WTC11 (cell line): ENCODE data around the gene NRG2. TPM values are rescaled to one million over a fixed set of nuclear protein-coding genes. Genes with fewer than 3 reads are reported as not detected.

ENCODE experiments used
- ATAC-seq: fragments of 200-7000 bp; cut with Tn5 transposase; 2 replicates; pipeline ENCODE4 v1.10.0; 2021; ENCODE audit warnings: mild to moderate bottlenecking, moderate library complexity
- CTCF ChIA-PET: fragments of 300-600 bp; sonication (Branson Sonifier 250); formaldehyde crosslinking; loops from one replicate; lab custom pipeline; 2021; ENCODE audit warnings: antibody characterized with exemption; lab: Charles Lee
- POLR2A ChIA-PET: fragments of 350-600 bp; sonication (Branson Sonifier 250); formaldehyde crosslinking; loops from one replicate; lab custom pipeline; 2021; ENCODE audit warnings: antibody characterized with exemption; lab: Charles Lee
- DNase-seq: peaks from one replicate; pipeline ENCODE4 v3.0.0; 2021; ENCODE audit warnings: low spot score
- H3K27ac Mint-ChIP-seq: 2 replicates; pipeline ENCODE4 v1.8.0; 2021; ENCODE audit warnings: mixed read lengths
- H3K27me3 Mint-ChIP-seq: 2 replicates; pipeline ENCODE4 v1.8.0; 2021; ENCODE audit warnings: low read depth, mild to moderate bottlenecking, moderate library complexity, mixed read lengths
- H3K36me3 Mint-ChIP-seq: 2 replicates; pipeline ENCODE4 v1.8.0; 2021; ENCODE audit warnings: mixed read lengths
- H3K4me1 Mint-ChIP-seq: 2 replicates; pipeline ENCODE4 v1.8.0; 2022; ENCODE audit warnings: mixed read lengths
- H3K4me3 Mint-ChIP-seq: 2 replicates; pipeline ENCODE4 v1.8.0; 2021; ENCODE audit warnings: mild to moderate bottlenecking, moderate library complexity, mixed read lengths
- H3K9me3 Mint-ChIP-seq: 2 replicates; pipeline ENCODE4 v1.8.0; 2021; ENCODE audit warnings: mixed read lengths
- ATF6 ChIP-seq: sonication (generic); formaldehyde crosslinking; IDR thresholded peaks from 2 replicates; pipeline ENCODE4 v1.8.1; 2023; ENCODE audit warnings: mild to moderate bottlenecking, missing genetic modification reagents
- CBFB ChIP-seq: sonication (generic); formaldehyde crosslinking; IDR thresholded peaks from 2 replicates; pipeline ENCODE4 v1.8.1; 2022; ENCODE audit warnings: mild to moderate bottlenecking, low read depth, missing genetic modification reagents
- ETV6 ChIP-seq: sonication (generic); formaldehyde crosslinking; IDR thresholded peaks from 2 replicates; pipeline ENCODE4 v1.8.1; 2022; ENCODE audit warnings: mild to moderate bottlenecking, missing genetic modification reagents
- FOXK1 ChIP-seq: sonication (generic); formaldehyde crosslinking; IDR thresholded peaks from 2 replicates; pipeline ENCODE4 v1.8.0; 2022; ENCODE audit warnings: mild to moderate bottlenecking, moderate library complexity, missing genetic modification reagents
- GRHL2 ChIP-seq: fragments of 250-450 bp; sonication (Bioruptor Pico); IDR thresholded peaks from 2 replicates; pipeline ENCODE4 v1.8.0; 2022; ENCODE audit warnings: mild to moderate bottlenecking, moderate library complexity; ENCODE audit not compliant: insufficient replicate concordance, severe bottlenecking
- HMGXB4 ChIP-seq: sonication (generic); formaldehyde crosslinking; IDR thresholded peaks from 2 replicates; pipeline ENCODE4 v1.8.1; 2023; ENCODE audit warnings: mild to moderate bottlenecking, moderate library complexity, missing genetic modification reagents
- MAX ChIP-seq: sonication (generic); formaldehyde crosslinking; IDR thresholded peaks from 2 replicates; pipeline ENCODE4 v1.8.0; 2022; ENCODE audit warnings: mild to moderate bottlenecking, missing genetic modification reagents
- NFE2L1 ChIP-seq: sonication (generic); formaldehyde crosslinking; IDR thresholded peaks from 2 replicates; pipeline ENCODE4 v1.8.1; 2023; ENCODE audit warnings: missing genetic modification reagents
- NFYB ChIP-seq: sonication (generic); formaldehyde crosslinking; conservative IDR thresholded peaks from 2 replicates; pipeline ENCODE4 v1.8.0; 2022; ENCODE audit warnings: low read depth, missing genetic modification reagents
- NR2C2 ChIP-seq: sonication (generic); formaldehyde crosslinking; IDR thresholded peaks from 2 replicates; pipeline ENCODE4 v1.8.0; 2022; ENCODE audit warnings: mild to moderate bottlenecking, missing genetic modification reagents
- SMAD3 ChIP-seq: sonication (generic); formaldehyde crosslinking; IDR thresholded peaks from 2 replicates; pipeline ENCODE4 v1.8.0; 2022; ENCODE audit warnings: missing genetic modification reagents, mild to moderate bottlenecking, borderline replicate concordance
- TCF7 ChIP-seq: sonication (generic); formaldehyde crosslinking; IDR thresholded peaks from 2 replicates; pipeline ENCODE4 v1.8.0; 2022; ENCODE audit warnings: mild to moderate bottlenecking, low read depth, missing genetic modification reagents, moderate library complexity
- TEAD1 ChIP-seq: sonication (generic); formaldehyde crosslinking; IDR thresholded peaks from 2 replicates; pipeline ENCODE4 v1.8.0; 2022; ENCODE audit warnings: mild to moderate bottlenecking, missing genetic modification reagents
- ZBTB21 ChIP-seq: sonication (generic); formaldehyde crosslinking; IDR thresholded peaks from 2 replicates; pipeline ENCODE4 v1.8.1; 2023; ENCODE audit warnings: mild to moderate bottlenecking, missing genetic modification reagents, borderline replicate concordance
- ZNF121 ChIP-seq: sonication (generic); formaldehyde crosslinking; IDR thresholded peaks from 2 replicates; pipeline ENCODE4 v1.8.0; 2023; ENCODE audit warnings: missing genetic modification reagents
- ZNF423 ChIP-seq: fragments of 250-450 bp; sonication (Bioruptor Pico); IDR thresholded peaks from 2 replicates; pipeline ENCODE4 v2.1.2; 2022; ENCODE audit warnings: mild to moderate bottlenecking, moderate library complexity
- ZNF532 ChIP-seq: fragments of 250-450 bp; sonication (Bioruptor Pico); IDR thresholded peaks from 2 replicates; pipeline ENCODE4 v1.9.0; 2021; ENCODE audit warnings: mild to moderate bottlenecking, borderline replicate concordance
- ZNF671 ChIP-seq: fragments of 250-450 bp; sonication (Bioruptor Pico); IDR thresholded peaks from 2 replicates; pipeline ENCODE4 v1.8.0; 2021; ENCODE audit warnings: mild to moderate bottlenecking
- total RNA-seq: library from RNA; stranded (reverse); gene quantifications from 3 replicates; pipeline ENCODE4 v1.2.3, GENCODE V29; 2021
- TF ChIP-seq, protein P1 (sequence below): sonication (generic); formaldehyde crosslinking; IDR thresholded peaks from 2 replicates; pipeline ENCODE4 v1.8.1; 2022; ENCODE audit warnings: low read depth, mild to moderate bottlenecking, moderate library complexity, missing genetic modification reagents, borderline replicate concordance
- TF ChIP-seq, protein P2 (sequence below): sonication (generic); formaldehyde crosslinking; IDR thresholded peaks from 2 replicates; pipeline ENCODE4 v1.8.0; 2022; ENCODE audit warnings: mild to moderate bottlenecking, missing genetic modification reagents
- TF ChIP-seq, protein P3 (sequence below): sonication (generic); formaldehyde crosslinking; IDR thresholded peaks from 2 replicates; pipeline ENCODE4 v1.8.0; 2023; ENCODE audit warnings: missing genetic modification reagents
- TF ChIP-seq, protein P4 (sequence below): fragments of 200-600 bp; IDR thresholded peaks from 2 replicates; pipeline ENCODE4 v1.8.0; 2022; ENCODE audit warnings: antibody characterized with exemption
- TF ChIP-seq, protein P5 (sequence below): sonication (generic); formaldehyde crosslinking; IDR thresholded peaks from 2 replicates; pipeline ENCODE4 v1.8.1; 2023; ENCODE audit warnings: mild to moderate bottlenecking, missing genetic modification reagents, moderate library complexity

The NRG2 gene
- total RNA-seq, 1 experiment from 2014 or later, result 0.44 TPM

DNA sequence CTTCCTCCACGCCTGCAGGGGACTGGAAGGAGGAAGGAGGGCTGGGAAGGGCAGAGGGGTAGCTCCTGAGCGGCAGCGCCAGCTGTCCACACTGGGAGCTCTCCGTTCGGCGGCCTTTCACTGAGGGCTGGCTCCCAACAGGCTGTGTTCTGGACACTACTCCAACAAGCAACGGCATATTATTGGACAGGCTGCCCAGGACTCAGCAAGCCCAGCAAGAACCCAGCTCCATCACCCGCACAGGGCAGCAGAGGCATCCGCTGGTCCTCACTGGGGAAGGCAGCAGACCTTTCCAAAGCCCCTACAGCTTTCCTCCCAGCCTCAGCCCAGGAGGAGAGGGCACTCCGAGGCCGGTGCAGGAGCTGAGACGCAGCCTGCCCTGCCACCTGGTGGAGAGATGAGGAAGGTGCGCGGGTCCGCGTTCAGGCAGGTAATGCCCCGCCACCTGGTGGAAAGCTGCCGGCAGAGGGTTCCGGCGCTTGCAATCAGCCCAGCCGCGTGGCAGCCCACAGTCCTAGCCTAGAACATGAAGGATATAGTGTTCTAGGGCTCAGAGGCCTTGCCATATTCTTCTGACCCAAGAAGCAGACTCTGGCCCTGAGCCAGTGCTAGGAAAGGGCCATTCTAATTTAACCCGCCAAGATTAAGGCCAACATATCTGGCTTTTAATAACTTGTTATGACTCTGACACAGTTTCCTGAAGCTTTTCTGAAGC, 74.4 kb downstream of the NRG2 start:
- peaks cover 15% of the 10 kb centered on the region for H3K27me3 Mint-ChIP-seq
- no peaks in the 10 kb centered on the region for H3K4me1 Mint-ChIP-seq
- H3K9me3 Mint-ChIP-seq, result no peaks in the 10 kb centered on the region
- no peaks in the 10 kb centered on the region for H3K36me3 Mint-ChIP-seq
- DNase-seq (peak; percentile 97), ATAC-seq (peak; percentile 98)
- ChIA-PET CTCF (interaction anchor here (0.6 to 6.8 kb wide), 111 partner anchors 8 to 630 kb away, joined by 3 to 207 read pairs (median 6); partner anchors contain the start of genes CXXC5, HBEGF, NRG2 and PSD2), POLR2A (interaction anchor here (0.6 to 1.1 kb wide), 3 partner anchors 96 to 377 kb away, joined by 4 to 8 read pairs (median 4); no protein-coding TSS in a partner anchor)
- no peak overlapping the region for H3K27ac Mint-ChIP-seq
- H3K4me3 Mint-ChIP-seq, result no peak overlapping the region
- TF ChIP-seq, protein P1, sequence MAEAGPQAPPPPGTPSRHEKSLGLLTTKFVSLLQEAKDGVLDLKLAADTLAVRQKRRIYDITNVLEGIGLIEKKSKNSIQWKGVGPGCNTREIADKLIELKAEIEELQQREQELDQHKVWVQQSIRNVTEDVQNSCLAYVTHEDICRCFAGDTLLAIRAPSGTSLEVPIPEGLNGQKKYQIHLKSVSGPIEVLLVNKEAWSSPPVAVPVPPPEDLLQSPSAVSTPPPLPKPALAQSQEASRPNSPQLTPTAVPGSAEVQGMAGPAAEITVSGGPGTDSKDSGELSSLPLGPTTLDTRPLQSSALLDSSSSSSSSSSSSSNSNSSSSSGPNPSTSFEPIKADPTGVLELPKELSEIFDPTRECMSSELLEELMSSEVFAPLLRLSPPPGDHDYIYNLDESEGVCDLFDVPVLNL (CRISPR knock-in tag), result no peak
- TF ChIP-seq, protein P2, sequence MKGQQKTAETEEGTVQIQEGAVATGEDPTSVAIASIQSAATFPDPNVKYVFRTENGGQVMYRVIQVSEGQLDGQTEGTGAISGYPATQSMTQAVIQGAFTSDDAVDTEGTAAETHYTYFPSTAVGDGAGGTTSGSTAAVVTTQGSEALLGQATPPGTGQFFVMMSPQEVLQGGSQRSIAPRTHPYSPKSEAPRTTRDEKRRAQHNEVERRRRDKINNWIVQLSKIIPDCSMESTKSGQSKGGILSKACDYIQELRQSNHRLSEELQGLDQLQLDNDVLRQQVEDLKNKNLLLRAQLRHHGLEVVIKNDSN (CRISPR knock-in tag), result no peak
- TF ChIP-seq, protein P3, sequence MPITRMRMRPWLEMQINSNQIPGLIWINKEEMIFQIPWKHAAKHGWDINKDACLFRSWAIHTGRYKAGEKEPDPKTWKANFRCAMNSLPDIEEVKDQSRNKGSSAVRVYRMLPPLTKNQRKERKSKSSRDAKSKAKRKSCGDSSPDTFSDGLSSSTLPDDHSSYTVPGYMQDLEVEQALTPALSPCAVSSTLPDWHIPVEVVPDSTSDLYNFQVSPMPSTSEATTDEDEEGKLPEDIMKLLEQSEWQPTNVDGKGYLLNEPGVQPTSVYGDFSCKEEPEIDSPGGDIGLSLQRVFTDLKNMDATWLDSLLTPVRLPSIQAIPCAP (CRISPR knock-in tag), result no peak
- TF ChIP-seq ZNF121 (CRISPR knock-in tag), result no peak
- no peak for TF ChIP-seq NR2C2 (CRISPR knock-in tag)
- no peak for TF ChIP-seq ZBTB21 (CRISPR knock-in tag)
- TF ChIP-seq TEAD1 (CRISPR knock-in tag), result no peak; the same call in 1 of the 2 replicates
- TF ChIP-seq GRHL2, result no peak
- TF ChIP-seq NFE2L1 (CRISPR knock-in tag), result no peak
- no peak for TF ChIP-seq TCF7
- no peak for TF ChIP-seq ZNF671 (CRISPR knock-in tag)
- no peak for TF ChIP-seq ZNF423 (CRISPR knock-in tag)
- no peak for TF ChIP-seq ATF6 (CRISPR knock-in tag)
- TF ChIP-seq CBFB (CRISPR knock-in tag), result no peak
- TF ChIP-seq ZNF532 (CRISPR knock-in tag), result no peak
- no peak for TF ChIP-seq NFYB (CRISPR knock-in tag)
- TF ChIP-seq, protein P4, sequence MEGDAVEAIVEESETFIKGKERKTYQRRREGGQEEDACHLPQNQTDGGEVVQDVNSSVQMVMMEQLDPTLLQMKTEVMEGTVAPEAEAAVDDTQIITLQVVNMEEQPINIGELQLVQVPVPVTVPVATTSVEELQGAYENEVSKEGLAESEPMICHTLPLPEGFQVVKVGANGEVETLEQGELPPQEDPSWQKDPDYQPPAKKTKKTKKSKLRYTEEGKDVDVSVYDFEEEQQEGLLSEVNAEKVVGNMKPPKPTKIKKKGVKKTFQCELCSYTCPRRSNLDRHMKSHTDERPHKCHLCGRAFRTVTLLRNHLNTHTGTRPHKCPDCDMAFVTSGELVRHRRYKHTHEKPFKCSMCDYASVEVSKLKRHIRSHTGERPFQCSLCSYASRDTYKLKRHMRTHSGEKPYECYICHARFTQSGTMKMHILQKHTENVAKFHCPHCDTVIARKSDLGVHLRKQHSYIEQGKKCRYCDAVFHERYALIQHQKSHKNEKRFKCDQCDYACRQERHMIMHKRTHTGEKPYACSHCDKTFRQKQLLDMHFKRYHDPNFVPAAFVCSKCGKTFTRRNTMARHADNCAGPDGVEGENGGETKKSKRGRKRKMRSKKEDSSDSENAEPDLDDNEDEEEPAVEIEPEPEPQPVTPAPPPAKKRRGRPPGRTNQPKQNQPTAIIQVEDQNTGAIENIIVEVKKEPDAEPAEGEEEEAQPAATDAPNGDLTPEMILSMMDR, result peak; percentile 98
- TF ChIP-seq HMGXB4 (CRISPR knock-in tag), result peak; percentile 96
- no peak for TF ChIP-seq SMAD3 (CRISPR knock-in tag)
- TF ChIP-seq, protein P5, sequence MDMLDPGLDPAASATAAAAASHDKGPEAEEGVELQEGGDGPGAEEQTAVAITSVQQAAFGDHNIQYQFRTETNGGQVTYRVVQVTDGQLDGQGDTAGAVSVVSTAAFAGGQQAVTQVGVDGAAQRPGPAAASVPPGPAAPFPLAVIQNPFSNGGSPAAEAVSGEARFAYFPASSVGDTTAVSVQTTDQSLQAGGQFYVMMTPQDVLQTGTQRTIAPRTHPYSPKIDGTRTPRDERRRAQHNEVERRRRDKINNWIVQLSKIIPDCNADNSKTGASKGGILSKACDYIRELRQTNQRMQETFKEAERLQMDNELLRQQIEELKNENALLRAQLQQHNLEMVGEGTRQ (CRISPR knock-in tag), result no peak
- peak; percentile 77; the same call in 1 of the 2 replicates for TF ChIP-seq ETV6 (CRISPR knock-in tag)
- peak; percentile 77; the same call in 1 of the 2 replicates for TF ChIP-seq MAX (CRISPR knock-in tag)
- TF ChIP-seq FOXK1 (CRISPR knock-in tag), result no peak
